ENCODE data around the gene LDLRAD4.
"Not testable (repeated sequence)": the region's sequence is repeated elsewhere in the genome, so short reads cannot be mapped to it uniquely, and the experiment has no call there.

LDLRAD4 gene

DNA sequence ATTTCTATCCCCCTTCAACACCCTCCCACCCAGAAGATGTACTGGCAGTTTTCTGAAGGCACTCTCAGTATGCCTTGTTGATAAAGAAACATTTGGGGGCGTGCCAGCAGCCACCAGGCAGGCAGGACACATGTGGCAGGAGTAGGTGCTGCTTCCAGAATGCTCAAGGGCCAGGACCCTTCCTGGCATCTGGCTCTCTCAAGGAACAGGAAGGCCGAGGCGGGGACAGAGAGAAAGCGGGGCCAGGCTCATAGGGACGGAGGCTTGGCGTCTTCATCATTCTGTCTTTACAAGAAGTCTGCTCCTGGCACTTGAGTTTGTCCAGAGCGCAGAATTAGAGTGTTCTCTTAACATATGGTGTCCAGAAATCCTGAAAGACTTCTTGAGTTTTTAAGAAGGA is 386.2 kb downstream of the LDLRAD4 start:
- no peak for DNase-seq (ENCODE audit: low read depth in 2 of 2, low spot score in 1 of 2)

DNA sequence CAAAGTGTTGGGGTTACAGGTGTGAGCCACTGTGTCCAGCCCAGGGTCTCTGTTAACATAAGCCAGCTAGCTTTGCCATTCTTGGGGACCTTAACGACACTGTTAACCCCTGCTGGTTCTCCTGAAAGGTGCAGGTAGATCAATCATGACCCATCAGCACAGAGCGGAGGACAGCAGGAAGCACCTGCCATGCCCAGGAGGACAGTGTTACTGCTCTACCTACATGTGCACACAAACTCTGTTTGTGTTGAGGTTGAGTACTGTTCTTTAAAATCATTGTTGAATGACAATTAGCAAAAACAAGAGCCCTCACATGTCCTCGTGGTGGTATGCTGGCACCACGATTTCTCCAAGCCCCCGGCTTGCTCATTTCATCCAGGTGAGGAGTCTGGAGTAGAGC is 386.9 kb downstream of the LDLRAD4 start:
- DNase-seq (ENCODE audit: low read depth in 2 of 2, low spot score in 1 of 2) = no peak

DNA sequence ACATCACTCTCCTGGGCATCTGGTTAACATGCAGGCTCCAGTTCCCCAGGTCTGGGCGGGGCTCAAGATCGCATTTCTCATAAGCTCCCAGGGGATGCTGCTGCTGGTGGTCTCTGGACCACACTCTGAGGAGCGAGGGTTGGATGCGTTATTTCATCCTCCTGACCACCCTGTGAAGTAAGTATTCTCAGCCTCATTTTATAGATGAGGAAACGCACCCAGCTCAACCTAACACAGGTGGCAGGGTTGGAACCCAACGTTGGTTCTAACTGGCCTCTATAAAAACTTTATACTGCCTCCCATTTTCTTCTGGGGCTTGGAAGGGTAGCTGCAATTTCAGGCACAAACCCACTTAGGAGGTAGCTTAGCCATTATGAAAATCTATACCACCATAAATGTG is 387.3 kb downstream of the LDLRAD4 start:
- DNase-seq (ENCODE audit: low read depth in 2 of 2, low spot score in 1 of 2) = no peak

DNA sequence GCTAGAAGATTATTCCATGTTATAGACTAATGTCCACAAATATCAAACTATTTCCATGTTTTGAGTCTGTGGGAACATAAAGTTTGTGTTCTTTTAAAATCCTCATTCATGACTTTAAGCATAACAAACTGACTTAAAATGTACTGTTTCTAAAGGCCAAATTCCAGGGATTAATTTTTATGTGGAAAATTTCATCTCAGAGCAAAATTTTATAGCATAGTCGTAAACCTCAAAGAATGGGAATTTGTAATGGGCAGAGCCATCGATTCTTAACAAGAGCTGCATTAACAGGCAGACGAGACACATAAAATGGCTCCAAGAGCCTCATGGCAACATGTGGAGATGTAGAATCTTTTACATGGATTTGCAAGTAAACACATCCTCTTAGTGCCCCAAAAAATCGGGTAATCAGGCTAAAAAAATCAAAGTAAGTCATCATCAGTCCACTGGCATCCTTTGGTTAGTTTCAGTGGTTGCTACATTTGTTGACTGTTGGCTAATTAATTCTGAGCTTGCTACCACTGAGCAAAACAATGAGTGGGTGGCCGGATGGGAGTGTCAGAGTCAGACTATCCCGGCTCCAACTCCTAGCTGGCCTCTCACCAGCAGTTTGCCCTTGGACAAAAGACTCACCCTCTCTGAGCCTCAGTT is 388.2 kb downstream of the LDLRAD4 start:
- no peak for DNase-seq (ENCODE audit: low read depth in 2 of 2, low spot score in 1 of 2)

DNA sequence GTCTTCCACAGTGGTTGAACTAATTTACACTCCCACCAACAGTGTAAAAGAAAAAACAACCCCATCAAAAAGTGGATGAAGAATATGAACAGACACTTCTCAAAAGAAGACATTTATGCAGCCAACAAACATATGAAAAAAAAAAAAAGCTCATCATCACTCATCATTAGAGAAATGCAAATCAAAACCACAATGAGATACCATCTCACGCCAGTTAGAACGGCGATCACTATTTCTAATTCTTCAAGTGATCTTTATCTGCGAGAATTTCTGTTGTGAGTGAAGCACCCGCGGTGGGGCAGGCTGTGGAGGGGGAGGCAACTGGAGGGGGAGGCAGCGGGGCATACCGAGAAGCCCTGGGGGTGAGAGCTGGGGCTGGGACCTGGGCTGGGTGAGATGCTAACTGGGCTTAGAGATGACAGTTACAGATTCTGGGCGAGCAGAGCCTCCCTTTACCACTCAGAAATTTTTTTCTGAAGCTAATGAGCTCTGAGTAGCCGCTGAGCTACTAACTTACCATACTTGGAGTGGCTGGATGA is 389.5 kb downstream of the LDLRAD4 start:
- not testable (repeated sequence) for DNase-seq (ENCODE audit: low read depth in 2 of 2, low spot score in 1 of 2)

DNA sequence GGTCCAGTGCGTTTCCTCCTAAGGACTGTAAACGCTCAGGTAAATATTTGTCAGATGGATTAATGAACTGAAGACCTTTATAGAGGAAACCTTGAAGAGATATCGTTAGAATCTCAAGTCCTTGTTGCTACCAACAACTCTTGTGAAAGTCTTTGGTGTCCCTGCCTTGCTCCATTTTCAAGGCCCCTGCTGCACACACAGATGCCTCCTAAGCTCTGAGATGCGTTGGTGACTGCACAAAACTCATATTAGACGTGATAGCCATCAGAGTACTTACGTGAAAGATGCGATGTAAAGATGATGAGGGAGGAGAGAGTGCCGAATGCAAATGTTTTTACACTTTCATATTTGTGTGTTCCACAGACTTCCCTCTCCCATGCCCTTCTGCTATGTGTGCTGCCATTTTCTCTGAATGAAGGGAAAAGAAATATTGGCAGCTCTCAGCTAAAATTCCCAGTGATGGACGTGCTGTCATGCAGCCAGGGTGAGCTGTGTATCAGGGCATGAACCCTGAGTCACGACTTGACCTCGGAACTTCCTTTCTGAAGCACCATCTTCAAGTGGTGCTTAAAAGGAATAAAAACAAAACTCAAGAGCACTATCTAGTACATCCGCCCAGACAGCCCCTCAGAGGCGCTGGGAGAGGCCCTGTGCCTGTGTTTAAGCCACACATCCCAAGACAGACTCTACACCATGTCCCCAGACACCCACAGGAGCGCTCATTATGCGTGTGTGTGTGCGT is 390.4 kb downstream of the LDLRAD4 start:
- no peak for DNase-seq (ENCODE audit: low read depth in 2 of 2, low spot score in 1 of 2)

DNA sequence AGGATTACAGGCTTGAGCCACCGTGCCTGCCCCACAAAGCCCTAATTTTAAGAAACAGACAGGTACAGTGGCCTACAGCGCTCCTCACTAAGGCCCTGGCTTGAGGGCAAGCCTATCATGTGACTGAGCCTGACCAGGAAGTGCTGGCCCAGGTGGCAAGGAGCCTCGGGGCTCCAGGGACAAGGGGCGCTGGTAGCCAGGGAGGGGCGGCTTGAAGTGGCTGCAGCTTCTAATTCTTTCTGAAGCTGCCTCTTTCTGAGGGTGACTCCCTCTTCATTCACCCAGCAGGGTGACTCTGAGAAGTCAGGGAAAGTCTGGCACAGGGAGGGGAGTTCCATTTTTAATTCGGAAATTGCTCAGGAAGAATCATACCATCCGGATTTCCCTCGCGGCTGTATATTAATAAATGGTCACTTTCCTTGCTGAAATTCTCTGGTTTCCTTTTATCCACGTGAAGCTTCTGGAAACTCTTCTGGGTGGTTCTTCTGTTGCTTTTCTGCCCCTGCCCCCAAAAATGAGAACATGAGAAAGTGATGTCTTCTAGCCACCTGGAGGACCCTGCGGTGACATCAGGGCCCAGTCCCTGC is 392.1 kb downstream of the LDLRAD4 start:
- DNase-seq (ENCODE audit: low read depth in 2 of 2, low spot score in 1 of 2) = no peak

DNA sequence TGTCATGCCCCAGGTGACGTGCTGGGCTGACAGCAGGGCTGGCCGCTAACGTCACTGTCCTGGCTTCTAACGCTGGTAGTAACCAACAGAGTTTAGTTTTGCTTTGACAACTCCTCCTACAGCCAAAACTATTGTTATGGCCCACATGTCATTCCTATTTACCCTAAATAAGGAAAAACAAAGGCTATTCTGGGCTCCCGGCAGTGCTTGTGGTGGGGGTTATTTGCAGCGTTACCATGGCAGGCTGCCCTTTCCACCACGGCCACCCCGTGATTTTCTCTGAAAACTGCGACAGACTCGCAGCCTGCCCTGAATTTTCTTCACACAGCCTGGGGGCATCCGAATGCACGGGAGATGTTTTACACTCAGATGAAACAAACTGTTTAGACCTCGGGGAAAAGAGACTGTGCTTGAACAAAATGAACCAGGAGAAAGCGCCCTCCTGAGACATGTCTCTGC is 392.6 kb downstream of the LDLRAD4 start:
- no peak for DNase-seq (ENCODE audit: low read depth in 2 of 2, low spot score in 1 of 2)

DNA sequence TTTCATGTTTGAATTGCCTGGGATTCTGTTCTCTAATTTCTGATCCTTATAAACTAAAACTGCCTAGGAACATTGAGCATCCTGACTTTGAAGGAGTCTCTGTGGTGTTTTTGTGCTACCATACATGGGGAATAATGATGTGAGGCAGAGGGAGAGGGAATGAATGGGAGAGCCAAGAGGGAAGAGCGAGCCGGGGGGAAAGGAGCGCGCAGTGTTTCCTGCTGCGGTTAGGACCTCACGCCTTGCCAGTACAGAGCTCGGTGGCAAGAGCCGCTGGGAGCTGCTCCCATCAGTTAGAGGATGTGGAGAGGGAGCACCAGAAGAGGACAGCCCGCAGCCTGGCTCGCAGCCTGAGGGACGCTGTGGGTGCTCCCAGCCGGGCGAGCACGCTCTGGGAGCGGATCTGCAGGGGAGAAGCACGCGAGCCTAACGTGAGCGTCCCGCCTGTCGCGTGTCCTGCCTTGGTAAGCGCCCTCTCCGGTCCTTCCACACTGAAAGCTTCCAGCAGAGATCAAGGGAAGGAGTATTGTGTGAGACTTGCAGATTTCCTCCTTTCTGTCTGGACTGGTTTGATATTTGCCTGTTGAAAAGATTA is 393.1 kb downstream of the LDLRAD4 start:
- no peak for DNase-seq (ENCODE audit: low read depth in 2 of 2, low spot score in 1 of 2)

DNA sequence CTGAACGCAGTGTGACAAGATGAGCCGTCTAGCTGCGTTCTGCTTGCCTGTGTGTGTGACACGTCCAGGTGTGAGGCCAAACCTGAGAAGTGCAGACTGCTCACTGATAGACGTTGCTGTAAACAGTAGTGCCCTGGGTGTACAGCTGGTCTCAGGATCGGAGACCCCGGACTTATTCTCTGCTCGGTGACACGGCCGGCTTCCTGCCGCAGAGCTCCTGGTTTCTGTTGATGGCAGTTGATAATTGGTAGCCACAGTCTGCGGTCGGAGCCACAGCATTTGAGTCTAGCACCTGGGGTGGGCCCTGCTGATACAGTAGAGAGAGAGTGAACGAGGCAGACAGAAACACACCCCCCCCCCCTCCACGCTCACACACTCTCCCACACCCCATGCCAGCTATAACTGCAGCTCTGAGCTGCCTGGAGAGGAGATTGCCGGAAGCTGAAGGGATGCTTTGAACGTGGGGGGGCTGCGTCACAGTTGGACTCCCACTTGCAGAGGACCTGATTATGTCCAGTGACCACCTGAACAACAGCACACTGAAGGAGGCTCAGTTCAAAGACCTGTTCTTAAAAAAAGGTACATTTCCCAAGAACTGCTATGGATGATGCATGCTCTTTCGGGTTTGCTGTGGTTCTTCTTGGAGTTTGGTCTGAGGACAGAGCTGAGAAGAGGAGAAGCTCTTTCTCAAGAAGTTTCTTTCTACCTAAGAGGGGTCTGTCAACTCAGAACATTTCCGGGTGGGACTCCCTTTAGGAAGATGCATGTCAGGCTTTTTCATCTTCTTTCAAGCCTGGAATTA is 393.8 kb downstream of the LDLRAD4 start:
- DNase-seq (ENCODE audit: low read depth in 2 of 2, low spot score in 1 of 2) = peak; percentile 35 to 67

DNA sequence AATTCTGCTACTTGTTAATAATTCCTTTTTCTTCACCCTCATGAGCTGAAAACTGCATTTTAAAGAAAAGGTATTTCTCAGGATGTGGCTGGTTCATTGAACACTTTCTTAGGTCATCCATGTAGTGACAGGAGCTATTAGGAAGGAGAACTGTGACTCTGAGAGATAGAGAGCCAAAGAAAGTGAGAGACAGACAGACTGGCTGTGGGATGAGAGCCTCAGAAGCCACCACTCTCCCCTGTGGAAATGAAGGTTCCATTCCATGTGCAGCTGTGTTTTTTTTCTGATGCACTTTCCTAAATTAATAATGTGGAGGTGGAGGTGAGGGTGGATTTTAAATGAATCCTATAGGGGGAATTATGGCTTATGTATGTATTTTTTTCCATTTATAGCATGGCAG is 394.5 kb downstream of the LDLRAD4 start:
- no peak for DNase-seq (ENCODE audit: low read depth in 2 of 2, low spot score in 1 of 2)

DNA sequence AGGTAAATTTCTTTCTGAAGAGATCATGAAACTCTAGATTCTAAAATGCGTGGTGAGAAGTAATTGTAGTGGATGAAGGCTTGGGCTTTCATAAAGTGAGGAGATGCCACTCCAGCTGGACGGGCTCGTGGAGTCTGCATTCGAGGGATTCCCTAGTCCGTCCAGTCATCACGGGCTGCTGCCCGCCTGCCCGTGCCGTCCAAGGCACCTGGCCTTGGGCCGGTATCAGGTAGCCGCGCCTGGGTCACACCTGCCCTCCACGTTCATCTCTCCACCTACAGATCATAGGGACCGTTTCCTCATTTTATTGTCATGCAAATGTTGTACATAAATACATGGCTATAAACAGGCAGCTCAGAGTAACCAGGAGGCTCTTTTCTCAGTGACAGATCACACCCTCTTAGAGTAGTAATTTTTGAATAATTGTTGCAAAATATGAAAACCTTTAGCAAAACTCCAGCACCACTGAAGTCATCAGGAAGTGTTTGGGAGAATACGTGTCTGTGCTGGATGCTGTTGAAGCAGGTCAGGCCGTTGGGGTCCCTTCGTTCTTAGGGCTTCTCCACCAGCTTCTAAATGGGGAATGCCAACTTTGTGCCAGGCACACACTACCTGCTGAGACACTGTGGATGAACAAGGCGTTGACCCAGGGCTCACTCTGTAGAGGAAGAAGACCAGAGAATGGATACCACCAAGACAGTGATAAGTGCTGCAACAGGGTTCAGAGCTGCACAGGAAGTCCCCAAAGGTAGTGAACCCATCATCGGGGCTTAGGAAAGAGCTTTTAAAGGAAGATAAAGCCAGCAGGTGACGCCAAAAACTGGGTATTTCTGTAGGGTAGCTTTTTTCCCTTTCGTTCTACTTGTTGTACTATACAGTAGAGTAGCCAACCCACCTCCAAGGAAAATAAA is 395.3 kb downstream of the LDLRAD4 start:
- no peak for DNase-seq (ENCODE audit: low read depth in 2 of 2, low spot score in 1 of 2)

DNA sequence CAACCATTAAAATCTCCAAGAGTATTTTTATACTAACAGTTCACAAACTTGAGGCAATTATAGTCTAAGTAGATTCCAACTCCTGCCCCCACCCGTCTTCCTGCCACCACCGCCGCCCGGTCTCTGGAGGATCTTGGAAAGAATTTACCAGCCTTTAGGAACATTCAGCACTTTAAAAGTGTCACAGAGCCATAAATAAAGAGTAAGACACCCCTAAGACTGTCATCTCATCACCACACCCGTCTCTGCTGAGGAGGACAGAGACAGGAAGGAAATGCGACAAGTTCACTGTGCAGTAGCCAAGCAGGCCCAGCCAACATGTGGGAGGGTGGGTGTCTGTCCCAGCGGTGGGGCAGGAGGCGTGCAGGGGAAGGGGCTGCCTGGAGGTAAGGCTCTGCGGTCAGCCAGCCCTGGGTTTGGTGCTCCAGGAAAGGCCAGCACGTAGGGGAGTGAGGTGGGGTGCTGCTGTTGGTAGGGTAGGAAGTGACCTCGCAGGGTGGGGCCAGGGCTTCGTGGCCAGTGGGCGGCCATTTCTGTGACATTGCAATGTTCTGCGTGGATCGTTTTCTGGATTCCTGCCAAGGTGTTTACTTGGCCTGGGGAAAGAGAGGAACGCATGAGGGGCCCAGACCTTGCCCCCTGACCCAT is 396.2 kb downstream of the LDLRAD4 start:
- peak in 1 of 2 donors; percentile 19 for DNase-seq (ENCODE audit: low read depth in 2 of 2, low spot score in 1 of 2)

DNA sequence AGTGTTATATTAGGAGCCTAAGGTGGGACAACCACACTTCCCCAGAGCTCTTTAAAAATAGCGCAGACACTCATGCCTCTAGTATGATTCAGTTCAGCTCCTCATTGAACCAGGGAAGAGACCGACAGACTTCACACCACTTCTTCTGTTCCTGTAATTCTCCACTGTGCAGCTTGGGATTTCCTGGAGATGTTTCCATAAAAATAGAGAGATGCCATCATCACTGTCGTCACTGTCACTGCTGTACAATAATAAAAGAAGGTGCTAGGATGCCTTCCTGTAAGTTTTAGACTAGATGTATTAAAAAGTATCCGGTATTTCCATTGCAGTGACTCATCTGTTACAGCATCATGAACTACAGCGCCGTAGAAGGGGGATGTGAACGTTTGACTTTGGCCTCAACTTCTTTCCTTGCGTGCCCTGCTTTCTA is 396.9 kb downstream of the LDLRAD4 start:
- DNase-seq (ENCODE audit: low read depth in 2 of 2, low spot score in 1 of 2) = no peak

DNA sequence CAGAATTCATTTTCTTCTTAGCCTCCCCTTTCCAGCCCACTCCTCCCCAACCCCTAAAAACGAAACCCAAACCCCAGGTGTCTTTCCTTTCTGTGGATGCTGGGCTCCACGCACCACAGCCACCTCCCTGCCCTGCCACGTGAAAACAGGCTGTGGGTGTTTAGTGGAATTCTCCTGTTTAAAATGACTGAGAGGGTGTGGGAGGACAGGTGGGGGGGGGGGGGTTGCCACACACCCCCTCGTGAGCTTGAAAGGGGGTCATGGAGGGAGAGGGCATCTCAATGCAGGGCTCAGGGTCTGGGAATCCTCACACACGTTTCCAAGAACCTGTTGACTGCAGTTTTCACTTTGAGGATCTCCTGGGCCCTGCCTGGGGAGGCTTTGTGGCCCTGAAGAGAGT is 397.5 kb downstream of the LDLRAD4 start:
- DNase-seq (ENCODE audit: low read depth in 2 of 2, low spot score in 1 of 2) = no peak

DNA sequence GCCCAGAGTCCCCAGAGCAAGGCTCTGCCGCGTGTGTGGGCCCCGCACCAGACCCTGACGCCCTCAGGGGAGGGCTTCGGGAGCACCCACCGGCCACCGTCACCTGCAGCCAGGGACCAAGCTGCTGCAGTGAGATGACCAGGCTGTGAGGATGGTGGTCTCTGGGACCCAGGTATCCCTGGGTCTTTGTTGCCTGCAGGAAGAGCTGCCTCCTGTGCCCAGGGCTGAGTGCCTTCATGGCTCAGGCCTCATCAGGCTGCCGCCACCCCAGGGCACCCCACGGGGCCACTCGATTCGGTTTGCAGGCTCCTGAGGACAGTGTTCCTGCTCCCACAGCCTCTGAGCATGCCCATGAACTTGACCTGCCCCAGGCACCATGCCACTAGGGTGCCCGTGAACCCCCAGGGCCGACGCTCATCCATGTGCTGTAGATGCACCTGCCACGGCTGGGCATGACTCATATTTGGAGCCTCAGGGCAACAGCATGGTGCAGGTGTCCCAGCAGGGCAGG is 398.0 kb downstream of the LDLRAD4 start:
- DNase-seq (ENCODE audit: low read depth in 2 of 2, low spot score in 1 of 2) = no peak

DNA sequence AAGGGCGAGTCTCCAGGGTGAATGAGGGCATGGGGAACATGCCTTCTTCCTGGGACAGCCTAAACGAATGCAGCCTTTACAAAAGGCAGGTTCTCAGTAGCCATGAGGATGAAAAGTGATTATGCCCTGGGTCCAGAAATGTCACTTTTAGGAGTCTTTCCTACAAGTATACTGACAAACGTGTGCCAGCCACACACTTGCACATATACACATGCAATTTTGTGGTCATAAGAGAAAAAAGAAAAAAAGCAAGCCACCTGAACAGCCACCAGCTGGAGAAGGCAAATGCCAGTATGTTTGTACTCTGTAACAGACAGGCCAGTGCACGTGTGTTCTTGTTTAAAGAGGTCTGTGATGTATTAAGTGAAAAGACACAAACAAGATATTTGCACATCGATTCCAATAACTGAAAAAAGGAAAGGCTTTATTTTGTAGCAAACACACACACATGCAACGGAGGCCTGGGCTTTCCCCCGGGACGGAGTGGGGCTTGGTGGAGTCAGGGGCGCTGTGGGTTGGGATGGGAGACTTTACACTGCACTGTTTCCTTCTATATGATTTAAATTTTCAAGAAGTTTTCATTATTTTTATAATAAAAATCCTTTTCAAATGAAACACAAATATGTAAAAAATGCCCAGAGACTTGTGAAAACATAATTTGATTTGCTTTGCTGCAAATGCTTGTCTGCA is 399.4 kb downstream of the LDLRAD4 start:
- DNase-seq (ENCODE audit: low read depth in 2 of 2, low spot score in 1 of 2) = no peak

DNA sequence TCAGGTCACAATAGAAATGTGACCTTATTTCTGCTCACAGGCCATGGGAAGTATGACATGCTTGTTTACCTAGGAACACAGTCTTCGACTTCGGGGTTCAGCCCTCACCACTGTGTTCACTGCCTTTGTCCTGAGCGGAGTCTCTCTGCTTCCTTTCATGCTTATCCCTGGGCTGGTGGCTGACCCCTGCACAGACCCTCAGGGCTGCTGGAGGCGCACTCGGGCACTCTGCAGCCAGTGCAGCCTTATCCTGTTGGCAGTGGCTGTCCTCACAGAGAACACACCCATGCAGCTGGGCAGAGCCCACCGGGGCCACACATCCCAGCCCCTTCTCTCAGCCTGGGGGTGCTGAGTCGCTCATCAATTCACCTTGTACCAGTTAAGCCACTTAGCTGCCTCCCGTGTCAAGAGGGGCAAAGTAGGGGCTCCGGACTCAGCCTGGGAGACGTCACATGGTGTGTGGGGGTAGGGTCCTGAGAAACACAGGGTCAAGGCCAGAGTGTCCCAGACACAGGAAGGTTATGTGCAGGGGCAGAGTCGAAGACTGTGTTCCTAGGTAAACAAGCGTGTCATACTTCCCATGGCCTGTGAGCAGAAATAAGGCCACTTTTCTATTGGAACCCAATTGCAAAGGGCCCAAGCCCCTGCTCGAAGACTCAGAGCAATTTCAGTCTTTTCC is 400.3 kb downstream of the LDLRAD4 start:
- no peak for DNase-seq (ENCODE audit: low read depth in 2 of 2, low spot score in 1 of 2)

Measured in stimulated activated CD8-positive, alpha-beta memory T cell treated with anti-CD3 and anti-CD28 coated beads, Interleukin-4, amount 100 ng/mL, for 4 hours (primary cell).